Erythroblast (primary cell): Measurements from ENCODE around the gene MKRN2.

Experiments
- DNase-seq, 2 experiments: peaks; one replicate each; lab custom pipeline; 2025; lab: John Stamatoyannopoulos, UW
- GATA1 ChIP-seq: IDR thresholded peaks from 2 replicates; pipeline ENCODE4 v1.6.1; 2011; ENCODE audit warnings: low read depth, mild to moderate bottlenecking, control low read depth, low read length, moderate library complexity
- POLR2A ChIP-seq: IDR thresholded peaks from 2 replicates; pipeline ENCODE4 v1.6.1; 2011; ENCODE audit warnings: mild to moderate bottlenecking, low read length

The MKRN2 gene, protein sequence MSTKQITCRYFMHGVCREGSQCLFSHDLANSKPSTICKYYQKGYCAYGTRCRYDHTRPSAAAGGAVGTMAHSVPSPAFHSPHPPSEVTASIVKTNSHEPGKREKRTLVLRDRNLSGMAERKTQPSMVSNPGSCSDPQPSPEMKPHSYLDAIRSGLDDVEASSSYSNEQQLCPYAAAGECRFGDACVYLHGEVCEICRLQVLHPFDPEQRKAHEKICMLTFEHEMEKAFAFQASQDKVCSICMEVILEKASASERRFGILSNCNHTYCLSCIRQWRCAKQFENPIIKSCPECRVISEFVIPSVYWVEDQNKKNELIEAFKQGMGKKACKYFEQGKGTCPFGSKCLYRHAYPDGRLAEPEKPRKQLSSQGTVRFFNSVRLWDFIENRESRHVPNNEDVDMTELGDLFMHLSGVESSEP

GRCh38 chr3:12556690-12557472 lies at the start of gene MKRN2:
TSS of gene MKRN2 (plus strand) at chr3:12557087. CDS start at chr3:12557151, 64 bp downstream.
- TF ChIP-seq POLR2A, result peak; percentile 97
- TF ChIP-seq GATA1, result no peak

DNA sequence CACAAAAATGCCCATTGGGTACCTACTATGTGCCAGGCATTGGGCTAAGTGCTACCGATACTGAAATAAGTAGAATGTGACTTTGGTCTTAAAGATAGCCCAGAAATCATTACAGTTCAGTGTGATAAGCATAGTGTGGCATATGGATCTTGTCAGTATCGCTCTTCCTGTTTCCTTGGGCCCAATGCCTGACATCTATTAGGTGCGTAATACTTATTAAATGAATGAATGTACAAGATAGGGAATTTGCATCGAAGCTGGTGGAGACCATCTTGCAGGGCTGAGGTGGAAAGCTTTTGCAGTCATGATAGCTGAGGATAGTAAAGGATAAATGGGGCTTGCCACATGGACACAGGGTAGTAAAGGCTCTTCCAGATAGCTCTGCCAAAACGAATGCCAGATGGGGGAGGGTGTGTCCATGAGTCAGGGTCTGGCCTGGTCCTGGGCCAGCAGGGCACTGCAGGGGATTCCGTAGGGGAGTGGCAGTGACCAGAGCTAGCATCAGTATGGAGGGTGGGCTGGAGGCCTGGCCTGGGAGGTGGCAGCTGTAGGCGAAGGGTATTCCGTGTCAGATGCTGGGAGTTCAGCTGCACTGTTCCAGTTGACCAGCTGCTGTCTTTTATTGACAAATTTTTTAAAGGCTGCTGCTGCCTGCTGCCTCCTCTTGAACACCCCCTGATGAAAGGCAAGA lies 49.2 kb upstream of the MKRN2 start:
- no peak for DNase-seq
- TF ChIP-seq POLR2A (no peak), GATA1 (no peak)

More at GRCh38 chr3:12556690-12557472, at the start of gene MKRN2:
- peak; percentile 93 to 96 for DNase-seq

GRCh38 chr3:12508291-12508700 lies 48.6 kb upstream of the MKRN2 start:
- no peak for DNase-seq
- TF ChIP-seq POLR2A (no peak), GATA1 (no peak)

DNA sequence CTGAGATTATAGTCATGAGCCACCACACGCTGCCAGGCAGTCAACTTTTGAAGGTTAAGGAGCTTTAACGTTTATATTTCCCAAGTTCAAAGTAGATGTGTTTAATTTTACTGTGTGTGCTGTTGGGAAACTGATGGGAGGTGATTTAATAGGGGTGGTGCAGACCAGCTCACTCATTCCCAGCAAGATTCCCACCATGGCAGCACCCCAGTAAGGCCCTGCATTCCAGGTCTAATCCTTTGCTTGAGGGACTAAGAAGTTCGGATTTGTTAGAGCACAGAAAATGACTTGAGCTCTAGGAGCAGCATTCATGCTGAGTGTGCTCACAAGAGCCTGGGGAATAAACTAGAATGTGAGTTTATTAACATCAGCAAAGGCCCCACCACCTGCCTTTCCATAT lies 47.4 kb upstream of the MKRN2 start:
- DNase-seq, result no peak
- no peak for TF ChIP-seq POLR2A

DNA sequence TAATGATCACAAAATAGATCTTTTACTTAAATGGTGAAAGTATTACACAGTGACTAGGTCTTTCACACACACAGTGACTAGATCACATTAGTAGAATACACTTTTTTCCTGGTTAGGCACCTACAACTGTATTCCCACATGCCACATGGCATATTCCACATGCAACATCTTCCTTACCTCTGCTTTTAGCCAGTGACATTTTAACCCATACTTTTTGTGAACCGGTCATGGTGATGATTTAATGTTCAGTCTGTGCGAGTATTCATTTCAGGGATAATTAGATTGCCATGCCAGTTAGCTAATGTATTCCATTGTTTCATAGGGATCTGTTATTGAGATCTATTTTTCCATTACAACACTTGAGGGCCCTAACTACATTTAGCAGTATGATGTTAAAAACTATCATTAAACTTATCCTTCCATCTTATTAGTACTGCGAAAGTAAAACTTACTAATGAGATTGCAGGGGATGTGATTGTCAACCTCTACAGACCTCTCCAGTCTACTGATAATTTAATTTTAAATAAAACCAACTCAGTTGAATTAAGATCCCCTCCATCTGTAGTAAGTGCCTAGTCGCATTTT lies 44.3 kb upstream of the MKRN2 start:
- DNase-seq, result no peak
- TF ChIP-seq GATA1 (no peak), POLR2A (no peak)

DNA sequence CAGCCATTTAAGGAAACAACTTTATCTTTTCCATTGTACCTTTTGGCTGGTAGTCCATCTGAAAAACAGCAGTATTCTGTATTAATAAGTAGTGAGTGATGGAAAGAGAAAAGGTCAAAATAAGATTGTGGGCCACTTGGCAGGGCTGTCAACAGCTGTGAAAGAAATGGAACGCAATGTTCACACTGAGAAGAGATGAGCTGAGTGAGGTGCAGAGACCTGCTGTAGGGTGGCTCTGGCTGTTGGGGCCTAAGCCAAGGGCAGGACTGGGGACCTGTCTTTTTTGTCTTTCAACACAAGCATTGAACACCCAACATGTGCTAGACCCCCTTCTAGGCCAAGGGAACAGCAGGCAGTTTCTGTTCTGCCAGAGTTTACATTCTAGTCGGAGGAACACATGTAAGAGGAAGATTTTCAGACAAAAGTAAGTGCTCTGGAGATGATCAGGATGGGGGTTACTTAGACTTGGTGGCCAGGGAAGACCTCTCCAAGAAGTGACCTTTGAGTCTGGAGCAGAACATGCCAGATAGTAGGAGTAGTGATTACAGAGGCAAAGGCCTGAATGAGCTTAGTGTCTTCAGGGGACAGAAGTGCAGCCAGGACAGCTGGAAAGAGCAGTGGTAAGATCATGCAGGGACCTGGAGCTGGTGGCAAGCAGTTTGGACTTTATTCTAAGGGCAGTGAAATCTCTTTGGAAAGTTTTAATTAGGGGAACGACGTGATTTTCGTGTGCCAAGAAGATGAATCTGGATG lies 43.0 kb upstream of the MKRN2 start:
- no peak for DNase-seq
- no peak for TF ChIP-seq GATA1

DNA sequence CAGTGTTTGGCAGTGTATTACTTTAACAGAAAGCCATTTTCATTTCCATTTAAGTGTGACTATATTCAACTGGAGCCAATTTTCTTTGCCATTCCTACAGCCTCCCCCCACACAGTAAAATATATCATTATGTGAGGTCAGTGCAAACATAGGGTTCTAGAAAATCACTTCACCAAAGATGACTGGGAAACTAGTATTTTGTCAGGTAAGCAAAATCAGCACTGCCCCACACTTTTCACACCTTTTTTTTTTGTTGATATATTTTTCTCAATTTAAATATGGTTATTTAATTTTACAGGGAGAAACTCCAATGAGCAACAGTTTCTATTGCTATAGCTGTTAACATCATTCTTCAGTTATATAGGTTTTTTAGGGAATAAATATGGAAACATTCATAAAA lies 41.3 kb upstream of the MKRN2 start:
- no peak for DNase-seq

DNA sequence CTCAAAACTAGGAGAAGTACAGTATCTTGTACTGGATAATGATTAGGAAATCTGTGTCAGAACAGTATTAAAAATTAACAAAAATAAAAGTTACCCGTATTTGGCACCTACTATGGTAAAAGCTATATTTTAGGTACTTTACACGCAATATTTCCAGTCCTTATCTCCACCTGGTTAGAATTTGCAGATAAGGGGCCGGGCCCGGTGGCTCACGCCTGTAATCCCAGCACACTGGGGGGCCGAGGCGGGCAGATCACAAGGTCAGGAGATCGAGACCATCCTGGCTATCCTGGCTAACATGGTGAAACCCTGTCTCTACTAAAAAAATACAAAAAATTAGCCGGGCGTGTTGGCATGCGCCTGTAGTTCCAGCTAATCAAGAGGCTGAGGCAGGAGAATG lies 40.0 kb upstream of the MKRN2 start:
- TF ChIP-seq POLR2A (no peak), GATA1 (no peak)
- DNase-seq, result no peak

More for the DNA sequence above, 41.3 kb upstream of the MKRN2 start:
- no peak for TF ChIP-seq POLR2A
- TF ChIP-seq GATA1, result no peak

DNA sequence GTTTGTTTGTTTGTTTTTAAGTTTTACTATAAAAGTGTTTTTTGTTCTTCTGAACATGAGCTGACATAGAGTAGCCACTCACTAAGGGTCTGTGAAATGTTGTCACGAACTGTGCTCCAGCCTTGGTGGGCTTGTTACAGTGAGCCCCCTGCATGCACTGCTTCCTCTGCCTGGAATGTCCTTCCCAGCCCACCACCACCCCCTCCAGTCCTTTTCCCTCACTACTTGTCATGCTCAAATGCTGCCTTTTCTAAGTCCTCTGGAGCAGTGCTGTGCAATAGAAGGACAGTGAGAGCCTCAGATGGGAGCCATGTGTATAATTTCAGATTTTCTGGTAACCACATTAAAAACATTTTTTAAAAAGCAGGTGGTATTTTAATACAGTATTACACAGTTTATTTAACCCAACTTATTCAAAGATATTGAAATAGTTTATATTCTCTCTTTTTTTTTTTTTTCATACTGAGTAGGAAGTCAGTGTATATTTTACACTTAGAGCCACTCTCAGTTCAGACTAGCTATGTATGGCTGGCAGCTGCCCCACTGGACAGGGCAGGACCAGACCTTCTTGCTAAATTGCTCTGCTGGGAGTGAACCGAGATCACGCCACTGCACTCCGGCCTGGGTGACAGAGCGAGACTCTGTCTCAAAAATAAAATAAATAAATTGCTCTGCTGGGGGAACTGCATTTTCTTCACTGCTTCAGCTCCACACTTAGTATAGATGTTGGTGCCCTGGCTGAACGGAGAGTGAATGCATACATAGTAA lies 38.4 kb upstream of the MKRN2 start:
- DNase-seq, result no peak

GRCh38 chr3:12521010-12521409 lies 35.9 kb upstream of the MKRN2 start:
- no peak for DNase-seq
- no peak for TF ChIP-seq POLR2A
- no peak for TF ChIP-seq GATA1

More for the DNA sequence above, 38.4 kb upstream of the MKRN2 start:
- TF ChIP-seq GATA1 (no peak), POLR2A (no peak)

DNA sequence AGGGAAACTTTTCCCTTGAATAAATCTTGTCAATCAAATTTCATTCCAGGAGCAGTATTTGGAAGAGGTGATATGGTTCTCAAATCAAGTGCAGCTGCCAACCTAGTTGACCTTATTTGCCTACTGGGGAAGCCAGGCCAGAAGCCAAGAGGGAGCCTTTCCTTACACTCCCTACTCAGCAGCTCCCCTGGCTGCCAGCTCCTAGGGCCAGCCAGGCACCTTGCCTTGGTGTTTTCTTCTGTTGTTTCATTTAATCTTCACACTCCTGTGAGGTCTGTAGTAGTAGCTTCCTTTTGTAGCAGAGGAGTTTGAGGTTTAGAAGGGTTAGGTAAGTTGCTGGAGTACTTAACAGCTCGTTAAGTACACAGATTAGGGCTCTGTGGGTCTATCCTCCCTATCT lies 34.2 kb upstream of the MKRN2 start:
- no peak for TF ChIP-seq POLR2A
- no peak for TF ChIP-seq GATA1
- DNase-seq, result no peak

DNA sequence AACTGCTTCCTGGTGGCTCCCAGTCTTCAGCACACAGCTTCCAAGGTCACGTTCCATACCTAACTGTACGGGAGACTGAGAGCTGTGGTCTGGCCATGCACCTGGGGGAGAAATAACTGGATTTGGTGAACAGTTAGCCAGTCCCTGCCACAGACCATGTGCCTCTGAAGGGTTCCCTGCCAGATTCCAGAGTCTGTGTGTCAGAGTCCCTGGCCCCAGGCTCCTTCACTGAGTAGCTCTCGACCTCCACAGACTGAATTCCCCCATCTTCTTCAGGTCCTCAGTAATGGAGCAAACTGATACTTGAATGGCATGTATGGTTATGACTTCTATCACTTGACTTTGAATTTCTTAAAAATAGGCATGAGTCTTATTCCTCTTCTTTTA lies 29.1 kb upstream of the MKRN2 start:
- TF ChIP-seq POLR2A (no peak), GATA1 (no peak)
- no peak for DNase-seq

GRCh38 chr3:12532182-12532581 lies 24.7 kb upstream of the MKRN2 start:
- TF ChIP-seq POLR2A, result no peak
- no peak for TF ChIP-seq GATA1
- no peak for DNase-seq
